Stimulated activated CD8-positive, alpha-beta memory T cell treated with anti-CD3 and anti-CD28 coated beads, Interleukin-2, amount 100 ng/mL, for 1 hour (primary cell): ENCODE results near the gene HBG1.
"Not testable (repeated sequence)": the region's sequence is repeated elsewhere in the genome, so short reads cannot be mapped to it uniquely, and the experiment has no call there.

Experiments used
- DNase-seq, 2 donors: peaks; one replicate each; pipeline ENCODE4 v3.0.0-alpha.2; 2020; ENCODE audit warnings: low read depth in 2 of 2

The HBG1 gene

GRCh38 chr11:5249807-5250396, at the start of gene HBG1:
TSS of gene HBG1 (minus strand) at chr11:5249857. CDS start at chr11:5249804, 53 bp downstream.
- not testable (repeated sequence) for DNase-seq

GRCh38 chr11:5298451-5298850, 48.8 kb upstream of the HBG1 start:
- DNase-seq: no peak

- no peak for DNase-seq
These were observed 48.2 kb upstream of the HBG1 start for GRCh38 chr11:5297721-5298323.

GRCh38 chr11:5294342-5294995, 44.8 kb upstream of the HBG1 start:
- not testable (repeated sequence) for DNase-seq

GRCh38 chr11:5293028-5293427, 43.4 kb upstream of the HBG1 start:
- DNase-seq: no peak

DNA sequence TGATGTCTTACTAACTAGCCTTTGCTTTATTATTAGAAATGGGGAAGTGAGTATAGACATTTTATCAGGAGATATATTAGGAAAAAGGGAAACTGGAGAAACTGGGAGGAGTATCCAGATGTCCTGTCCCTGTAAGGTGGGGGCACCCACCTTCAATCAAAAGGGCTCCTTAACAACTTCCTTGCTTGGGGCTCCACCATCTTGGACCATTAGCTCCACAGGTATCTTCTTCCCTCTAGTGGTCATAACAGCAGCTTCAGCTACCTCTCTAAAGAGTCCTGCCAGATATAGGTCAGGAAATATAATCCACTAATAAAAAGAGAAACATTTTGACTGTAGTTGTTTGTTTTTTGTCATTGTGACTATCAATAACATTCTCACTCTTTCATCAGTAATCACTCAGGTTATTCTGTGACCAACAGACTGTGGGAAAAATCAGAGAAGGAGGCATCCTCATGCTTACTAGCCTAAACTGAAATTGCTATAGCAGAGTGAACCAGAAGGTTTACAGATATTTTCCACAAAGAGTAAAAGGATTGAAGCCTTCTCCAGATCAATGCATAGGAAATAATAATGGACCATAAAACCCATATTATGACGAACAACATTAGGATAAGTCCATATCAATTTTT, 41.7 kb upstream of the HBG1 start:
- no peak for DNase-seq

DNA sequence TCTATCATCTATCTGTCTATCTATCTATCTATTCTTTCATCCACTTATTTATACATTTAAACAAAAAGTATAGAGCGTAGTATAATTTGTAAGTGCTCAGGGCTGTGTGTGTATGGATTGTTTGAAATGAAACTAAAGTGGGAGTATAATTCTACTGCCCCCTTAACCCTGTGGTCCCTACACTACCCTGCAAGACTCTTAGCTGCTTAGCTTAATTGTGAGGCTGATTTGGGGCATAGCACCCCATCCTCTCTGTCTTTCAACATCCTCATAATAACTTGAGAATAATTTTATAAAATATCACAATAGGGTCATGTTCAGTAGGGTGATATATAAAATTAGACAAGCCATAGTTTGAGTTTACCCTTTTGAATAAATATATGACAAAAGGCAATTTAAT, 40.4 kb upstream of the HBG1 start:
- DNase-seq: no peak

DNA sequence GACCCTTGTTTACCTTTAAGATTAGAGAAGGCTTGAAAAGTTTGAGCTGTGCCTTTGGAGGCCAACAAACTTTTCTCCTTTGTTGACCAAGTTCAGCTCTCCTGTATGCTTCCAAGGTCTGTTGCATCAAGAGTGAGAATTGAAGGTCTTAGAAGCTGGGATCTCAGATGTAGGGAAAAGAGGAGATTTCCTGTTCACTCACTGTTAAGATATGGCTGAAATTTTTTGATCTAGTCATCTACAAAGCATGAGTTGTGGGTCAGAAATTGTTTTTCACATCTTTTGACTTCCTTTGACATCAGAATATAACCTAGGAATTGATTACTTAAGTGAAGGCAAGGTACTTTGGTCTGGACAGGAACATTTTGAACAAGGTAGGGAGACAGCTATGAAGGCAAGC, 40.0 kb upstream of the HBG1 start:
- DNase-seq: no peak

- DNase-seq: no peak
These were observed 39.4 kb upstream of the HBG1 start for GRCh38 chr11:5288906-5289550.

DNA sequence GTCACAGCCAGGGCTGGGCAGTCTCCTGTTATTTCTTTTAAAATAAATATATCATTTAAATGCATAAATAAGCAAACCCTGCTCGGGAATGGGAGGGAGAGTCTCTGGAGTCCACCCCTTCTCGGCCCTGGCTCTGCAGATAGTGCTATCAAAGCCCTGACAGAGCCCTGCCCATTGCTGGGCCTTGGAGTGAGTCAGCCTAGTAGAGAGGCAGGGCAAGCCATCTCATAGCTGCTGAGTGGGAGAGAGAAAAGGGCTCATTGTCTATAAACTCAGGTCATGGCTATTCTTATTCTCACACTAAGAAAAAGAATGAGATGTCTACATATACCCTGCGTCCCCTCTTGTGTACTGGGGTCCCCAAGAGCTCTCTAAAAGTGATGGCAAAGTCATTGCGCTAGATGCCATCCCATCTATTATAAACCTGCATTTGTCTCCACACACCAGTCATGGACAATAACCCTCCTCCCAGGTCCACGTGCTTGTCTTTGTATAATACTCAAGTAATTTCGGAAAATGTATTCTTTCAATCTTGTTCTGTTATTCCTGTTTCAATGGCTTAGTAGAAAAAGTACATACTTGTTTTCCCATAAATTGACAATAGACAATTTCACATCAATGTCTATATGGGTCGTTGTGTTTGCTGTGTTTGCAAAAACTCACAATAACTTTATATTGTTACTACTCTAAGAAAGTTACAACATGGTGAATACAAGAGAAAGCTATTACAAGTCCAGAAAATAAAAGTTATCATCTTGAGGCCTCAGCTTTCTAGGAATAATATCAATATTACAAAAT, 38.6 kb upstream of the HBG1 start:
- DNase-seq: no peak

DNA sequence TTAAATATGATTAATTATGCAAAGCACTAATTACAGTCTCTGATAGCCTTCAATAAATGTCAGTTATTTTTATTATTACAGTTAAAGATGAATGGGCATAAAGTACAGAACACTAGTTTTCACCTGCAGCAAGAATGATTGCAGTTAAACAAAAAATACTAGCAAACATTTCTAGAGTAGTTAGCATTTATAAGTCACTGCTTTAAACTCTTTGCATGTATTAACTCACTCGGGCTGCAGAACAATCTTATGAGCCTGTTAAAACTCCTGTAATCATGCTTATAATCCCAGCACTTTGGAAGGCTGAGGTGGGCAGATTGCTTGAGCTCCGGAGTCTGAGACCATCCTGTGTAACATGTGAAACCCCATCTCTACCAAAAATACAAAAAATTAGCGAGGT, 37.2 kb upstream of the HBG1 start:
- DNase-seq: no peak

DNA sequence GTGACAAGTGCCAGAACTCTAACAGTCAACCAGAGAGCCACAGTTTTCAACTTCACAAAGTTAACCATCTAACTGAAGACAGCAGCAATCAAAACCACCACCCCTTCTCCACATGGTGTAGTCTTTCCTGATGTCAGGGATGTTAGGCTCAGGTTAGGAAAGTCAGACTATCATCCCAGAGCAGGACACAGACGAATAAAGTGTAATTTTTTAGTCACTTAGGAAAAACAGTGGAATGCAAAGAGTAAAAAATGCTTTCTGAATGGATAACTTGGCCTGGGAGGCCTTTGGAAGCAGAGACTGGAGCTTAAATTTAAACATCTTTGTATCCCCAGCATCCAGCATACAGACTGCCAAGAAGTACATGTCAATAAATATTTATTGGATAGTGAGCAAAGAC, 36.7 kb upstream of the HBG1 start:
- no peak for DNase-seq

DNA sequence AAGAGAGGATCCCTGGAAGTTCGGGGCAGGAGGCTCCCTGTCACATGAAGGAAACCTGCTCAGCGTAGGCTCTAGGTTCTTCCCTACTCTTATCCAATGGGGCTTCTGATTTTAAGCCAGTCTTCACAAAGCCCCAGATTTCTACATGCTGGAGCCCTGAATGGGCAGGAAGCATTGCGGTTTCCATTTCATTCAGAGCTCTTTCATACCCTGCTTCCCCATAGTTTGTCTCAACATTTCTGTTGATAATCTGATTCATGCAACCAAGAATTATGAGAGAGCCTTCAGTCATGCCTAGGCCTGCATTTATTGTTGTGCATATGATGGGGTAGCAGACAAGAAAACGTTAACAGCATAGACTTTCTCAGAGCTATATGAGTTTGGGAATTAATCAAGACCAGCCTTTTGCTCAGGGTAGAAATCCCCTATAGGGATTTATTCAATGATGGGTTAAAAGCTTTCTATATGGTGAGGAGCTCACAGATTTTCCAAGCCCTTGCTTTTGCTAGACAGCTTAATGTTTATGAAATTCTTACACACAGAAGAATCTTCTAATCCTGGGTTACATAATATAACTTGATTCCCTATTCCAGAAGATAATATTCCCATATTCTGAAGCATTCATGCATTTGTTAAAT, 36.2 kb upstream of the HBG1 start:
- no peak for DNase-seq

- no peak for DNase-seq
These were observed 35.0 kb upstream of the HBG1 start for GRCh38 chr11:5284637-5285036.

DNA sequence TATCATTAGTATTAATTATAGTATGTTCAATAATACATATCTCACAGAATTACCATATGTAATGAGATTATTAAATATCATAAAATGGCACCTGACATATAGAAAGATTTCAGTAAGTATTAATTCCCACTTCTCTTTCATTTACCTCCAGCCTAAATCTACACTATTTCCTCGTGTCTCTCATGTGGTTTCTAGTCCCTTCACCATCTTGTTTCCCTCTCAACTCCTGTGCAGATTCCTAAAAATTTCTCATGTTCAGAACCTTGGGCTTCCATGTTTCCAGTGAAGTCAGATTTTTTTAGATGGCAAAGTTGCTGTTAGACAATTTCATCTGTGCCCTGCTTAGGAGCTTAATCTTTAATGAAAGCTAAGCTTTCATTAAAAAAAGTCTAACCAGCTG, 34.2 kb upstream of the HBG1 start:
- no peak for DNase-seq

- no peak for DNase-seq
These were observed 33.4 kb upstream of the HBG1 start for GRCh38 chr11:5283086-5283485.

DNA sequence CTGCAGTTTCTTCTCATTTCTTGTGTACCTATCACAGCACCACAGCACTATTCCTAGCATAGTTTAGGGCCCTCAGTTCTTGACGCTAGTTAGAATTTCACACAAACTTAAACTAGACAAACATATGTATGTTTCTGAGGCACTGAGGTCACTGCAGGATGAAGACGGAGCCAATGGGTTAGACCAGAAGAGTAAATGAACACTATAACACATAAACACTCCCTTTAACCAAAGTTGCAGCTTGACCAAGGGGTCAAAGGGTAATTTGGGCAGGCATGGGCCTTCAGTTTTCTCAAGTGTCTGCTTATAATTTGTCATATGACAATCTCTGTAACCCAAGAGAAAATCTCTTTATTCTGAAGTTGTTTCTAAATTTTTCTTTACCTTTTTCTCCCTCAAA, 33.0 kb upstream of the HBG1 start:
- no peak for DNase-seq

- no peak for DNase-seq
These were observed 31.9 kb upstream of the HBG1 start for GRCh38 chr11:5281596-5281995.

- DNase-seq: no peak
These were observed 31.0 kb upstream of the HBG1 start for GRCh38 chr11:5280582-5281102.

GRCh38 chr11:5279471-5280090, 29.9 kb upstream of the HBG1 start:
- DNase-seq: no peak
